ENCODE measurements around the gene RAB11FIP3.

RAB11FIP3 gene

GRCh38 chr16:533391-534123 lies 108.1 kb downstream of the RAB11FIP3 start:
- no peak for DNase-seq (ENCODE audit: low read depth)

DNA sequence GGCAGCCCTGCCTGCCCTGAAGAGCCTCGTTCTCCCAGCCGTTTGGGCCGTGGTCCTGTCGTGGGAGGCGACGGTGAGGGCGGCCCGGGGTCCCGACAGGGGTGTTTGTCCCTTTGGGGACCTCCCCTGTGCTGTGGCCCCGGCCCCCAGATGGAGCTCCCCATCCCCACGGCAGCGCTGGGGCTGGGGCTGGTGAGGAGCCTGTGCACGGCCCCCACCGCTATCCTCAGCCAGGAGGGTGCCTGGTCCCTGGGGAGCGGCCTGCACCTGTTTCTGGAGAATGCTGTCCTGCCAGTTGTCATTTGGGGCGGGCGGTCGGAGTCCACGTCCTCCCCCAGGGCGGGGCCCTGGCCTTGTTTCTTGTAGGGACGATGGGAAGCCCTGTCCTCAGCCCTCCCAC lies 108.7 kb downstream of the RAB11FIP3 start:
- DNase-seq (ENCODE audit: low read depth) = no peak

GRCh38 chr16:534856-535445 lies 109.5 kb downstream of the RAB11FIP3 start:
- no peak for DNase-seq (ENCODE audit: low read depth)

GRCh38 chr16:535446-536405 lies 110.3 kb downstream of the RAB11FIP3 start:
- DNase-seq (ENCODE audit: low read depth) = peak; percentile 49

- DNase-seq (ENCODE audit: low read depth) = no peak
Measured at GRCh38 chr16:536746-537145, 111.3 kb downstream of the RAB11FIP3 start.

- no peak for DNase-seq (ENCODE audit: low read depth)
Measured at GRCh38 chr16:537415-538335, 112.2 kb downstream of the RAB11FIP3 start.

- DNase-seq (ENCODE audit: low read depth) = peak; percentile 85
Measured at GRCh38 chr16:539901-540530, 114.6 kb downstream of the RAB11FIP3 start.

DNA sequence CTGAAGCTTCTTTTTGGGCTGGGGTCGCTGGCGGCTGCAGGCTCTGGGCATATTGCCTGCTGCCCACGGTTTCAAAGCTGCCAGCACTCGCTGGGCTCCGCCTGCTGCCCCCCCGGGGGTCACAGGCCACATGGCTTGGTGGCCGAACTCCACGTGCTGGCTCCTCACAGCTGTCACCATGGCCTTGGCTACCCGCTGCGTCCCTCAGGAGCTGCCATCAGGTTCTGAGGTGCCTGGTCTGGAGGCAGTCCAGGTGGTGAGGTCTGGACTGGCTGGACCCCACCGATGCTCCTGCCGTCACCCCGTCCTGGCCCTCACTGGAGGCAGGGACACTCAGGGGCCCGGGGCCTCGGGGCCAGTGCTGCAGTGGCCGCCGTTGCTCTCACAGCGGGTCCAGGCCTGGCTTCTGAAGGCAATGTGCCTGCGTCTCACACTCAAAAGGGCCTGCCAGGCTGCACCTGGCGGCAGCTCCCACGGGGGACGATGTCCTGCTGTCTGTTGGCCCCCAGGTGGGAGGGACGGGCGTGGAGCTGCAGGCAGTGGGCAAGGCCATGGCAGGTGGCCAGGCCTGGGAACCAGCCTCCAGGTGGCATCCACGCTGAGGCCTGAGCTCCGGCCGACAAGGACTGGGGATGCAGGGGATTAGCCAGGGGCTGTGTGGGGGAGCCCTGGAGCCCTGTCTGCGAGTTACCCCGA lies 115.3 kb downstream of the RAB11FIP3 start:
- DNase-seq (ENCODE audit: low read depth) = no peak

DNA sequence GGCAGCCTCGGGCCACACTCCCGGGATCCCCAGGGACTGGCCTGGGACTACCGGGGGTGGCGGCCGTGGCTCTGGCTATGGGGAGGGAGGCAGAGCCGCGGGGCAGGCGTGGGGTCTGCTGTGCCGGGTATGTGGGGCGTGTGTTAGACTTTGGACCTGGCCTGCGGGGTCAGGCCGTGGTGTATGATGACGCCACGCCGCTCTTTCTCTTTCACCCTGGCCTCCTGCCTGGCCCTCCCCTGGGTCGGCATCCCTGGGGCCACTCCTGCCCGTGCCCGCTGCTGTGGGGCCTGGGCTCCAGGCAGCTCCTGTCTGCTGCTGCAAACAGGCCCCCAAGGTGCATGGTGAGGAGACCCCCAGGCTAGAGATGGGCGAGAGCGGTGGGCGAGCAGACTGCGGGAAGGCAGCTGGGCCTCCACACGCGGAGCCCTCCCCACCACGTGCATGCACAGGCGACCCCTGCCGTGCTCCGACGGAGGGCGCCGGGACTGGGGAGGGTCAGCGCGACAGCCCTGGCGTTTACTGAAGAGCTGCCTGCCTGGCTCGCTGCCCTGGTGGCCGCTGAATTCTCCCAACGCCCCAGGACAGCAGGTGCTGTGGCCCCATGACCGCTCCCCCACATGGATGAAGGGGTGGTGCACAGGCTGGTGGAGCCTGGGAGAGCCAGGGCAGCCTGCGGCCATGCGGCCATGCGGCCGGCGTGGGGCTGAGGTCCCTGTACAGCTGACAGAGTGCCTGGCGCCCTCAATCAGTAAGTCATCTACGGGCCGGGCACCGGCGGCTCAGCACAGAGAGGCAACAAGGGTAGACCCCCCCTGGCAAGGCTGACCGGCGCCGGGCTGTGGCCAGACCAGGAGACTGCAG lies 118.1 kb downstream of the RAB11FIP3 start:
- no peak for DNase-seq (ENCODE audit: low read depth)

- no peak for DNase-seq (ENCODE audit: low read depth)
Measured at GRCh38 chr16:544517-544916, 119.1 kb downstream of the RAB11FIP3 start.

DNA sequence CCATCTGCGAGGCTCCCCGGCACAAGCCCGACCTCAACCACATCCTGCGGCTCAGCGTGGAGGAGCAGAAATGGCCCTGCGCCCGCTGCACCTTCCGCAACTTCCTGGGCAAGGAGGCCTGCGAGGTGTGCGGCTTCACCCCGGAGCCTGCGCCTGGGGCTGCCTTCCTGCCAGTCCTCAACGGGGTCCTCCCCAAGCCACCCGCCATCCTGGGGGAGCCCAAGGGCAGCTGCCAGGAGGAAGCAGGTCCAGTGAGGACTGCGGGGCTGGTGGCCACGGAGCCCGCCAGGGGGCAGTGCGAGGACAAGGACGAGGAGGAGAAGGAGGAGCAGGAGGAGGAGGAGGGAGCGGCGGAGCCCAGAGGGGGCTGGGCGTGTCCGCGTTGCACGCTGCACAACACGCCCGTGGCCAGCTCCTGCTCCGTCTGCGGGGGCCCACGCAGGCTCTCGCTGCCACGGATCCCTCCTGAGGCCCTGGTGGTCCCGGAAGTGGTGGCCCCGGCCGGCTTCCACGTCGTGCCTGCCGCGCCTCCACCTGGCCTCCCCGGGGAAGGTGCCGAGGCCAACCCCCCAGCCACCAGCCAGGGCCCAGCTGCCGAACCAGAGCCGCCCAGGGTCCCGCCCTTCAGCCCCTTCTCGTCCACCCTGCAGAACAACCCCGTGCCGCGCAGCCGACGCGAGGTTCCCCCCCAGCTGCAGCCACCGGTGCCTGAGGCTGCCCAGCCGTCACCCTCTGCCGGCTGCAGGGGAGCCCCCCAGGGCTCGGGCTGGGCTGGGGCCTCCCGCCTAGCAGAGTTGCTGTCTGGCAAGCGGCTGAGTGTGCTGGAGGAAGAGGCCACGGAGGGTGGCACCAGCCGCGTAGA lies 121.7 kb downstream of the RAB11FIP3 start:
- DNase-seq (ENCODE audit: low read depth) = no peak

DNA sequence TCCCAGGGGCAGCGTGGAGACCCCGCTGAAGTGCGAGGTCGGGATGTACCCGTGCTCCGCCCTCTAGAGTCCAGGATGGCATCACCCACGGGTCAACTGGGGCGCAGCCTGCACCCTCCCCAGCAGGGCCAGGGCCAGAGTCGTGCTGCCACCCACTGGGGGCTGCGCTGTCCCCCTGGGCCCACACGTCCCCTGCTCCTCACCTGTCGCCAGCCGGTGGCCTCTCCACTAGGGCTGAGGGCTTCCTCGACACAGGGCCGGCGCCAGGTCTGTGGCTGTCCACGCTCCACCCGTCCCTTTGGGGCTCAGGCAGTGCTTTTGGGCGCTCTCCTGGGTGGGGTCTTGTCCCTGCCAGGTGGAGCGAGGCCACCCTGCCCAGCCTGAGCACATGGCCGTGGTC lies 123.1 kb downstream of the RAB11FIP3 start:
- no peak for DNase-seq (ENCODE audit: low read depth)

- no peak for DNase-seq (ENCODE audit: low read depth)
Measured at GRCh38 chr16:549544-550263, 124.3 kb downstream of the RAB11FIP3 start.

- no peak for DNase-seq (ENCODE audit: low read depth)
Measured at GRCh38 chr16:551210-551609, 125.8 kb downstream of the RAB11FIP3 start.

- no peak for DNase-seq (ENCODE audit: low read depth)
Measured at GRCh38 chr16:552171-552570, 126.7 kb downstream of the RAB11FIP3 start.

DNA sequence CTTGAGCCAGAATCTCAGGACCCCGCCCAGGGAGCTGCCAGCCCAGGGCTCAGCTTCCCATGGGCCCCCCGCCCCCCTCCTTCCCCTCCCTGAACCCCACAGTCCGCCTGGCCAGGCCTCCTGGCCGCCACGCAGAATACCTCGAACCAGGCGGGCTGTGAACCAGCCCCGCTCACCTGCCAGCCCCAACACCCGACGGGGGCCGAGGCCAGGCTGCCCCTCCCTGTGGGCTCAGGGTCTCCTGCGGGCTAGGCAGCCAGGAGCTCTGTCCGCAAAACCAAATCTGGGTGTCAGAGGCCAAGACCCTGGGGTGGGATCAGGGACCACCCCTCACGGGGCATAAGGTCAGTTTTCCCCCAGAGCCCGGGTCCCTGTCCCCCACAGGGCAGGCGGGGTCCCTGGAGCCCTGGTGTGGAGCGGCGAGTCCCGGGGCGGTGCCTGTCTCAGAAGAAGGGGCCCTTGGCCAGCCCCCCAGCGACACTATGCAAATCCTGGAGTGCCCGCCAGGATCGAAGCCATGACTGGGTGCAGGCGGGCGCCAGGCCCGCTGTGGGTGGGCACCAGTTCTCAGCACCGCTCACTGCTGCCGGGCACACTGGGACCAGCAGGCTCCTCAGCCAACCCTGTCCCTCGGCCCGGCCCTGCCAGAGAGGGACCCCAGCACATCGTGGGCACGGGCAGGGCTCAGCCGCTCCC lies 128.3 kb downstream of the RAB11FIP3 start:
- no peak for DNase-seq (ENCODE audit: low read depth)

GRCh38 chr16:554297-554621 lies 128.8 kb downstream of the RAB11FIP3 start:
- no peak for DNase-seq (ENCODE audit: low read depth)

Data from iris pigment epithelial cell (primary cell).